ENCODE measurements around the gene DNAH1.

DNAH1 gene

DNA sequence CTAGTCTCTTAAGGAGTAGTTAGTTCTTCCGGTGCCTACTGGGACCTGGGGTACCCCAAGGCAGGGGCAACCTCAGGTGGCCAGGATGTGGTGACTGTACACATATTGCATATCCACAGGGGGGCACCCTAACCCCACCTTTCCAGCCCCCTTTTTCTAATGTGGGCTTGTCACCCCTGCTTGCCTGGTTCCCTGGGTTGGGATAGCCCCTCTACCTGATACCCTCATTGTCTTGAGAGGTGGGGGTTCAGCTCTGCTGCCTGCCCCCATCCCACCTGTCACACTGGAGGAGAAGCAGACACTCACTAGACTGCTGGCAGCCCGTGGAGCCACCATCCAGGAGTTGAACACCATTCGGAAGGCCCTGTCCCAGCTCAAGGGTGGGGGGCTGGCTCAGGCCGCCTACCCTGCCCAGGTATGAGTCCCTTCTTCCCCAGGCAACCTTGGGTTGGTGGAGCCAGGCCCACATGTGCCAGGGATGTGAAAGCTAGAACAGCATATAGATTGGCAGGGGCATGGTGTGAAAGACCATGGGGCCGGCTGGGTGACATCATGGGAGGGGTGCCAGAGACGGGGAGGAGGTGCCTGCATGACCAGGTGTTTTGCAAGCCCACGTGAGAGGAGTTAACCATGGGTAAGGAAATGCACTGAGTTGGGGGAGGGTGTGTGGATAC, 24.5 kb upstream of the DNAH1 start:
- FAIRE-seq, result no peak

DNA sequence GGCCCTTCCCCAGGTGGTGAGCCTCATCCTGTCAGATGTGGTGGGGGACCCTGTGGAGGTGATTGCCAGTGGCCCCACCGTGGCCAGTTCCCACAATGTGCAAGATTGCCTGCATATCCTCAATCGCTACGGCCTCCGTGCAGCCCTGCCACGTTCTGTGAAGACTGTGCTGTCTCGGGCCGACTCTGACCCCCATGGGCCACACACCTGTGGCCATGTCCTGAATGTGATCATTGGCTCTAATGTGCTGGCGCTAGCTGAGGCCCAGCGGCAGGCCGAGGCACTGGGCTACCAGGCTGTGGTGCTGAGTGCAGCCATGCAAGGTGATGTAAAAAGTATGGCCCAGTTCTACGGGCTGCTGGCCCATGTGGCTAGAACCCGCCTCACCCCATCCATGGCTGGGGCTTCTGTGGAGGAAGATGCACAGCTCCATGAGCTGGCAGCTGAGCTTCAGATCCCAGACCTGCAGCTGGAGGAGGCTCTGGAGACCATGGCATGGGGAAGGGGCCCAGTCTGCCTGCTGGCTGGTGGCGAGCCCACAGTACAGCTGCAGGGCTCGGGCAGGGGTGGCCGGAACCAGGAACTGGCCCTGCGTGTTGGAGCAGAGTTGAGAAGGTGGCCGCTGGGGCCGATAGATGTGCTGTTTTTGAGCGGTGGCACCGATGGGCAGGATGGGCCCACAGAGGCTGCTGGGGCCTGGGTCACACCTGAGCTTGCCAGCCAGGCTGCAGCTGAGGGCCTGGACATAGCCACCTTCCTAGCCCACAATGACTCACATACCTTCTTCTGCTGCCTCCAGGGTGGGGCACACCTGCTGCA, 23.7 kb upstream of the DNAH1 start:
- FAIRE-seq, result no peak

DNA sequence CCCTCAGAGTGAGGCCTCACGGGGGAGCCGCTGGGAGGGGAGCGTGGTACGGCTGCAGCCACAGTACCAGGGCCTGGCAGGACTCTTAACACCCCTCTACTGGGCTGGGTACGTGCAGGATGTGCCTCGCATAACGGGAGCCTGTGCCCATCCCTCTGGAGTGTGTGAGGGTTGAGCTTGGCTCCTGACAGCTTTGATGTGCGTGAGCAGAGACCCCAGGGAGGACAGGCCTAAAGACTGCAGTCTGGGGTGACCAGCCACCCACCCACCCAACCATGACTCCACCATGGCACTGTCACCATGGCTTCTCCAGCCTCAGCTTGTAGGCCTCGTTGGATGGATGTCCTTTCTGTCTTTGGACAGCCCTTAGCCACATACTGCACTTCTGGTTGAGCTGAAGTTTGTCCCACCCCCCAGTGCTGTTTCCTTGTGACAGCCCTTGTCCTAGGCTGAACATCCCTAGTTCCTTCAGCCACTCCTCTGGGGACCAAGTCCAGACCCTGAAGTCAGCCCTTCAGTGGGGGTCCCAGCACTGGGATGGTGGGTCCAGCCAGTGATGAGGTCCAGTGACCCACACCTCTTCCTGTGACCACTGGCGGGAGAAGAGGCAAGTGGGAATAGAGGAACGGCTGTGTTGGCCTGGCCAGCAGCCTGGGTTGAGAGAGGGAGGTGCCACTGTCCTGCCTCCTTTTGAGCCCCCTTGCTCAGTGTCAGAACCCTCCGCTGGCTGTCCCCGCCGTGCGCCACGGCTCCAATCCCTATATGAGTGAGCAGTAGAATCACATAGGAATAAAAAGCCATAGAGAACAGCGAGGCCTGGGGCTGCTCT, 22.4 kb upstream of the DNAH1 start:
- no peak for FAIRE-seq

DNA sequence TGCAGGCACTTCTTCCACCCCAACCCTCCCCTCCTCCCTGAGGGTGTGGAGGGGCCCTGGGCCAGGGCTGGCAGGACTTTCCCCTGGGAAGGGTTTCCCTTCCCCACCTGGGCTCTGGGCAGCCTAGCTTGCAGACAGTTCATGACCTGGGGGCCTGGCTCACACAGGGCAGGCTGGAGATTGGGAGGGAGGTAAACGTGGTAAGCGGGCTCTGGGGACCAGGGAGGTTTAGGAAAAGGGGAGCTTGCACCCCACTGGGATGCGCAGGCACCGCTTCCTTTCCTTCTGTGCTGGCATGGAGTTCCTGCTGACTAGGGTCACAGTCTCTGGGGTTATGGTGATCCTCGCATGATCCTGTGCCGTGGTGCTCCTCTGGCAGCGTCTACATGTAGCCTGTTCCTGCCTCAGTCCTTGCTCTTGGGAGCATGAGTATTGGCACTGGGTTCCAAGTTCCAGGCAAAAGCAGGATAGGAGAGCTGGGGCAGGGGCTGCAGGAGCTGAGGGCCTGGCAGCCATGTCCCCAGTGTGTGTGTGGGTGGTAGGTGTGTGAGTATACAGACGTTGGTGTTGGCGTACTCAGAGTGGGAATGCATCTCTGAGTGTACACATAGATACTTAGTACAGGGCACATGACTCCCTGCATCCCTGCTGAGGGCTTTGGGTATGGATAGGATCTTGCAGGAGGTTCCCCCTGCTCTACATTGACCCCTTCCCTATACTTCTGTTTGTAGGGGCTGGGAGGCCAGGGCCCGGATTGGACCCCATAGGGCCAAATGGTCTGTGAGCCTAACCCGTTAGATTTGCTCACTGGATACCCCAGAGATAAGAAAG, 21.6 kb upstream of the DNAH1 start:
- no peak for FAIRE-seq

DNA sequence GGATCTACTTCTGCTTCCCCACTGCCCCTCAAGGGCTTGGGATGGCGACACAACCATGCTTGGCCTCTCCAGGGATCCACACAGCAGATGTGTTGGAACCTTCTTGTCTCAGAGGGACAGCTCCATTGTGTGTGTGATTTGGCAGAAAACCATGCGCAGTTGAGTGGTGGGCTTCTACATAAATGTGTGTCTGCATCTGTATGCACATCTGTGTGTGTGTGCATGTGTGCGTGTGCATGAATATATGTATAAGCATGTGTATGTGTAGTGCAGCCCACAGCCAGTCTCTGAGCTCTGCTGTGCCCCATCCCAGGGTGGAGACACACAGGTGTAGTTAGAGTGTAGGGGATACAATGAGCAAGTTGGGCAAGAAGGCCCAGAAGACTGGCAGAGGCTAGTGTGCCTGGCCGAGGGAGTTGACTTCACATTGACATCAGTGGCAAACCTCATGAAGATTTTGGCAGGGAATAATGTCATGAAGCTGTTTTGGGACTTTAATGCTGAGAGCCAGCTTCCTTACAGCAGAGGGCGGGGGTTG, 20.4 kb upstream of the DNAH1 start:
- no peak for FAIRE-seq

DNA sequence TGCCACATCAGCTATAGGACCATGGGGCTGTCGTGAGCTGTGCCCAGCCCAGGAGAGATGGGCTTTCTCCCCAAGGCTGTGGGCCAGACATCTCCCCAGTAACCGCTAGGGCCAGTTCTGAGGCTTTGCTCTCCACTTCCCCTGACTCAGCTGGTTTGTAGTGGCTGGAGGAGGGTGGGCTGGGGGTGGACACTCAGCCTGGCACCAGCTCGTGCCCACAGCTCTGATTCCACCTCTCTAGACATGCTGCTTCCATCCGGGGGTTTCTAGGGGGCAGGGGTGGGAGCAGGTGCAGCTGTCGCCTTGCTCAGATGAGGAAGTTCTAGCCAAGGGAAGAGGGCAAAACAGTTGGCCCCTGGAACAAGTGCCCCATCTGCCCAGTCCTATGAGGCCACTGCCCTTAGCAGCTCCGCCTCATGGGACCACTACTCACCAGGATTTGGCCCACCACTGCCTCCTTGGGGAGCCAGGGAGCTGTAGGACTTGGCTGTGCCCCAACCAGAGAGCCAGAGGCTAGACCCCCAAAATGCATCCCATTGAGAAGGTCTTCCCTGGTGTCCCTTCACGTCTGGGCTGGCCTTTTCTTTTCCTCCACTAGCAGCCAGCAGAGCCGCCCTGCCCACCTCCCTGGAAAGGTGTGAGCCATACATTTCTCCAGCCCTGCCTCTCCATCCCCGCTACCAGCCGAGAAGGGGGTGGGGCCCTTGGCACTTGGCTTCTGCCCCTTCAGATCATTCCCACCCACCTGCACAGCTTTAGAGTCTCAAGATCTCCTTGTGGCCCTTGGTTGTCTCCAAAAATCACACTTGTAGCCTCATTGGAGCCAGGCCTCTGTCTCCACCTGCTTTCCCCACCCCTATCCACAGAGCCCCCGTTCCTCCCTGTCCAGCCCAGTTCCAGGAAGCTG, 18.6 kb upstream of the DNAH1 start:
- FAIRE-seq, result no peak

DNA sequence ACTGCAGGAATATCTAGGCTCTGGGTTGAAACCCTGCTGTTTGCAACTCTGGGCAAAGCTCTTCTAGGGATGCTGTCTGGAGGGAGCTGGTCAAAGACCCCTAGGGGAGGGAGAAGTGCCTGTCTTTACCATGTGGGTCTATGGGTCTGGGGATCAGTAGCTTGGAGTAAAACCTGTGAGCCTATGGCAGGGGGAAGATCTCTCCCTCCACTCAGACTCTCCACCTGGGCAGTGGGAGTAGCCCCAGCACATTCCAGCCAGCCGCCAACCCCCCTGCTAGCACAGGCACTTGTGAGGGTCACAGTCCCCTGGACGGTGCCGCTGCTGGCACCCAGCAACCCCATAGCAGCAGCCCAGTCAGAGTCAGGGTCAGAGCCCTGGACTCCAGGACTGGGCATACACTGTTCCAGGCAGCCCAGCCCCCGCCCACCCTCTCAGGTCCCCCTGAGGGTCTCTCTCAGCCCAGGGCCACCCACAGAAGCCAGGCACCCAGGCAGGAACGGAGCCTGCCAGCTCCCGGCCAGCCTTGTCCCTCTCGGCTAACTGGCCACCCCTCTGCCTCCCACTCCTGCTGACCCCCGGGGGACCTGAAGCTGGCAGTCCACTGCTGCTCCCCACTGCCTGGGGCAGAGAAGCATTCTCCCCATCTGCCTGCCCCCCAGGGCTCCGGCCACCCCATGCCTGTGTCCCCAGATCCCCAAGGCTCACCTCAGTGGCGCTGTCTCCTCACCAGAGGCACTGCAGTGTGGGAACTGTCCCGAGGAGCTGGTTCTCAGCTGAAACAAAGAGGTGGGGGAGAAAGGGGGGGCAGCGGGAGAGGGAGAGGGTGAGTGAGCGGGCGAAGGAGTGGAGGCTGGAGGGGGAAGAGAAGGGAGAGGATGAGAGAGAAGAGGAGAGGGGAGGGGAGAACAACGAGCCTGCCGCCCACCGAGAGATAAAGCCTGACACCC, 17.7 kb upstream of the DNAH1 start:
- FAIRE-seq, result no peak

DNA sequence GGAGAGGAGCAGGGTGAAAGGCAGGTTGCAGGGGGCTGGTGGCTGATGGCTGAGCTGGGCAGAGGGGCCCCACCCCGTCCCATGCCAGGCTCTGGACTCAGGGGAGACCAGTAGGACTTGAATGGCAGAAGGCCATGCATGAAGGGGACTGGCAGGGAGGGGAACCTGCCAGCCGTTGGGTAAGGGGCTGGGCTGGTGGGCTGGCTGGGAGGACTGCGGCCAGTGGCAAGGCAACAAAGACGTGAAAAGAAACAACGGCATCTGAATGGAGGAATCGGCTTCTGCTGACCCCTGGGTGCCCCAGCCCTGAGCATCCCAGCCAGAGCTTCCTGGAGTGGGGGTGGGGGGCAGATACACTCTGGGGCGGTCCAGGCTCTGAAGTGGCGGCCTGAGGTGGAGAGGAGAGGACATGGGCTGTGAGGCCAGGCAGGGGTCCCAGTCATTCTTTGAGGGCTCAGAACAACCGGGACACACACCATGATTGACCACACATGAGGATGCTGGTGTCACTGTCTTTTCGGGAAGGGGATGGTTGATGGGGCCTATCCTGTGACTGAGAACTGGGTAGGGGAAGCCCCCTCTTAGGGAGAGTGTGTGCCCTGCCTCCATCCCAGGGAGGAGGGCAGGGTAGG, 16.8 kb upstream of the DNAH1 start:
- FAIRE-seq, result no peak

DNA sequence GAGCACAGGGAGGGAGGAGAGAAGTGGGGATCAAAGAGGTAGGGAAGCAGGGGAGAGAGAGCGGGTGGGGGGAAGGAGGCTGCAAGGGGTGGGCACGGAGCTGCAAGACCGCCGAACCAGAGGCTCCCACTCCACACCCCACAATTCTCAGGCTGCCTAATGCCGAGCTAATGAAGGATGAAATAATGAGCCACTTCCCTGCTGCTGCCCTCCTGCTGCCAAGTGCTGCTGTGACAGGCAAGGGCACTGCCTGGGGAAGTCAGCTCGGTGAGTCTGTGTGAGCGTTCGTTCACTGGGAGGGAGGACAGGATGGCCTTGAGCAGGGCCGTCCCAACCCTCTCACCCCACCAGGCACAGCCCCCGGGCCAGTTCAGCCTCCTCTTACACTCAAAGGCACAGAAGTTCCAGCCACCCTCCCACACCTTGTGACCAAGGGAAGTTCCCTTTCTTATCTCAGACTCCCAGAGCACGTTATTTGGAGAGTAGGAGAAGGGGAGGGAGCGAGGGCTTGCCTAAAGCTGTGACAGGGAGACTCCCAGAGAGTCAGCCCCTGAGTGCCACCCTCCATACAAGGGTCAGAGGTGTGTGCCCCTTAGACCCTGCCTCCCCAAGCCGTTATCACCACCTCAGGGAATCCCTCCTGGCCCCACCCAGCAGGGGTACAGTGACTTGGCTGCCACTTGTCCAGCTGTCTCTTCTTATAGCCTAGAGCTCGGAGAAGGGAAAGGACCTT, 16.1 kb upstream of the DNAH1 start:
- FAIRE-seq, result no peak

DNA sequence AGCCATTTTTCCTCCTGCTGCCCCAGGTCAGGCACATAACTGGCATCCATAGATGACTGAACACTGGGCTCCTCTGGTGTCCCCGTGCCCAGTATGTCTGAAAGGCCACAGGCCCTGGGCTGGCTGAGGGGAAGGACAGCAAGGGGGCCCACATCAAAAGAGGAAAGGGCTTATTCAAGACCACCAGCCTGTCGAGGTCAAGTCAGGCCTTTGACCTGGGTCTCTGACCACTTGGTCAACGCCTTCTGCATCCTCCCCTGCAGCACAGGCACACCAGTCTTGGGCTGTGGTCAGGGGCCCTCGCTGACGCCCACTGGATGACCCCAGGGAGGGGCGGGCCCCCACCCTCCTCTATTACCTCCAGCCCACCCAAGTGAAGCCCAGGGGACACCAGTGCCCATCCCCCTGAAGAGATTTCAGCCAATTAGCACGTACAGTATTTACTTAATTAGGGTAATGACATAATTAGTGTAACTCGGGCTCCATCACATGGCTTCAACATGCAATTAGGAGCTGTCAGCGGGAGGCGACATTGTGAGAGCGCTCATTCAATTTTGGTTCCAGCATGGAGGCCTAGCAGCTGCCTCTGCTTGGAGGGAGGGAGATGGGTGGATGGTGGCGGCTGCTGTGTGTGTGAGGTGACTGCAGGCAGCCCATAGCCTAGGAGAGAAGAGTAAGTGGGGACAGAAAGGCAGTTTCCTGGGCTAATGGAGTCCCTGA, 13.5 kb upstream of the DNAH1 start:
- FAIRE-seq, result no peak

DNA sequence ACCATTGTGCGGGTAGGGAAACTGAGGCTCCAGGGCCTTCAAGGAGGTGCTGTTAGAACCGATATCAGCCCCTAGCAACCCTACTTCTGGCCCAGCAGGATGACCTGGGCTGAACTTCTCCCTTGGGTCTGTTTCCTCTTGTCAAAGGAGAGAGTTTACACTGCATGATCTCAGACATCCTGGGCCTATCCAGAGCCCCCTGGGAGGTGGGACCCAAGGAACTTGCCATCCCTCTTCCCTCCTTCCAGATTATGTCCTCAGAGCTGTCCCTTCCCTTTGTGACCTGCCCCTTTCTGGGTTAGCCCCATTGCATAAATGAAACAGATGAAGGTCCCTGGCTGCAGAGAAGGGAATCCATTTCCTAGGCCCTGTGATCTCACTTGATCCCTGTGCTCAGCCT, 12.3 kb upstream of the DNAH1 start:
- no peak for FAIRE-seq

DNA sequence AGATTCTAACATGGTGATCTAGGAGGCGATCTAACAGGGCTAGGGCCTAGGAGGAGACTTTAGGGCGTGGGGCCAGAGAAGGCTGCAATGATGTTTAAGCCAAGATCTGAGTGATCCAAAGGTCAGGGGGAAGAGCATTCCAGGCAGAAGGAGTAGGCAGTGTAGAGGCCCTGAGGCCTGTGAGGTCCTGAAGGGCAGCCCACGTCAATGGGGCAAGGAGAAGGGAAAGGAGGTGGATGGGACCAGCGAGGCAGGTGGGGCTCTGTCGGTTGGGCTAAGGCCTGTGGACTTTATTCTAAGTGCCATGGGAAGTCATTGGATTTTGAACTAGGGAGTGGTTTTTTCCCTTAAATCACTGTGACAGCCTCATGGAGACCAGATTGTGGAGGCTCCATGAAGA, 10.2 kb upstream of the DNAH1 start:
- no peak for FAIRE-seq

DNA sequence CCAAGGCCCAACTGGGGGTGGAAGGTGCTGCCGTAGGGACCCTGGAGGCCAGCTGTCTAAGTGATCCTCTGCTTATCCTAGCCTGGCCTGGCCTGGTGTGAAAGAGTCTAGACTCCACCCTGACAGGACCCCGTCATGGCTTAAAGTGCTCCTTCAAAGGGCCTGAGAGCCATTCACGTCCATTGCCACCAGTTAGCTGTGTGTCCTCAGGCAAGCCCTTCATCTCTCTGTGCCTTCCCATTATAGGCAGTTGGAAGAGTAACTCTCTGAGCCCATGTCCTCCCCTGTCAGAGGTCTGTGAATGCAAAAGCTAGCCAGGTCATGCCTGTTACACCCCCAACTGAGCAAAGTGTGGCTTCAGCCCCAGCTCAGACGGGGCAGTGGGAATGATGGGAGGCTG, 9.1 kb upstream of the DNAH1 start:
- no peak for FAIRE-seq

DNA sequence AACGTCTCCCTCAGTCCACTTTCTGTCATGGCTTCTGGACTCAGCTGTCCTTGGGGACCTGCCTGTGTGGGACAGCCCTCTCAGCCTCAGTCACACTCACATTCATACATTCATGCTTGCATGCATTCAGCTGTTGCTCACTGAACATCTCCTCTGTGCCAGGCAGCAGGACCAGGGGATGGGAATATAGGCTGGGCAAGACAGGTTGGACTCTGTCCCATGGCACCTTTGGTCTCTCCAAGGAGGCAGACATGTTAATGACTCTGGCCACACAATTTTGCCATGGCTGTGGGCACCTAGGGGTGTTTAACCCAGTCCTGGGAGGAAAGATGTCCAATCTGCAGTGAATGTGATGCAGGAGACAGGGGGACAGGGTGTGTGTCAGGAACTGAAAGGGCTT, 7.8 kb upstream of the DNAH1 start:
- no peak for FAIRE-seq

DNA sequence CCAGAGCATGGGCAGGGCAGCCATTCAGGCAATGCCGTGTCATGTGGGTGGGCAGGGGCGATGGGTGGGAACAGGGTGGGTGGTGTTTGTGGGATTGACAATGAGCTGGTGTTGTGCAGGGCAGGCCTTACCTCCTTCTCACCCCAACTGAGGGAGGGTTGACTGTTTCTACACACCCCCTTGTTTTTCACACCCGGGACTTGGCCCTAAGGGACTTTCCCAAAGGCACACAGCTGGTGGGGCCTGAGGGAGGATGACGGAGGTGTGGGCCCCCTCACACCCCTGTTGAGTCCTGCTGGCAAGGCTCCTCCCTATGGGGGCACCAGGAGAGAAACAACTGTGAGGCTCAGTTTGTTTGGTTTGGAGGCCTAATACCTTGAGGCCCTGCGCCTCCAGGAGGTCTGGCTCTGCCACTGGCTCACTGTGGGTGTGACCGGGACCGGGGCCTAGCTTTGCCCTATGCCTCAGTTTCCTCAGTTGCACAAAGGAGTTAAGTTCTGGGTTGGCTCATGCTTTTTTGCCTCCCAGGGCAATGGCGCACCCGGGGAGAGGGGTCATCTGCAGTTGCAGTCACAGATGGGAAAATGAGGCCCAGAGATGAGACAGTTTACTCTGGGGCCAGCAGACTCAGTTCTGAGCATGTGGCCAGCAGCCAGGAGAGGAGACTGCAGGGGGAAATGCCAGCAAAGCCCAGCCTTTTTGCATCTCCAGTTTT, 5.1 kb upstream of the DNAH1 start:
- no peak for FAIRE-seq

DNA sequence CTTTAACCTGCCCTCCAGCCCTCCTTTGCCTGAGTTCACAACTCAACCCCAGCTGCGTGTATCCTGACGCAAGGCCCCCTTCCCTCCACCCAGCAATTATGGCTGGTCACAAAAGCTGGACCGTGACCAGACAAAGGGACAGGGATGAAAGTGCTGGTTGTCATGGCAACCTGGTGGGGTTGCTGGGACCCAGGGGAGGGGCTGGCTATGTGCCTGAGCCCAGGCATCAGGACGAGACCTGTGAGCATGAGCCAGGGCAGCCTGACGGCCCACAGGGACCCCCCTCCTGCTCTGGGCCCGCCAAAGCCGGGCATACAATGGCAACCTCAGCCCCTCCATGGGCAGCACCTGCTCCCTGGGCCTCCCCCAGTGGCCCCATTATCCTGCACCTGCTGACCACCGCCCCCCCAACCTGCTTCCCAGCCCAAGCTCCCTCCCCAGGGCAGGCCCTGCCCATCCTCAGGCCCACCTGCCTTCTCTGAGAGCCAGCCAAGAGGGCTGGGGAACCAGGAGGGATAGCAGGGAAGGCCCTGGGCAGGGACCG, 4.5 kb upstream of the DNAH1 start:
- FAIRE-seq, result no peak

DNA sequence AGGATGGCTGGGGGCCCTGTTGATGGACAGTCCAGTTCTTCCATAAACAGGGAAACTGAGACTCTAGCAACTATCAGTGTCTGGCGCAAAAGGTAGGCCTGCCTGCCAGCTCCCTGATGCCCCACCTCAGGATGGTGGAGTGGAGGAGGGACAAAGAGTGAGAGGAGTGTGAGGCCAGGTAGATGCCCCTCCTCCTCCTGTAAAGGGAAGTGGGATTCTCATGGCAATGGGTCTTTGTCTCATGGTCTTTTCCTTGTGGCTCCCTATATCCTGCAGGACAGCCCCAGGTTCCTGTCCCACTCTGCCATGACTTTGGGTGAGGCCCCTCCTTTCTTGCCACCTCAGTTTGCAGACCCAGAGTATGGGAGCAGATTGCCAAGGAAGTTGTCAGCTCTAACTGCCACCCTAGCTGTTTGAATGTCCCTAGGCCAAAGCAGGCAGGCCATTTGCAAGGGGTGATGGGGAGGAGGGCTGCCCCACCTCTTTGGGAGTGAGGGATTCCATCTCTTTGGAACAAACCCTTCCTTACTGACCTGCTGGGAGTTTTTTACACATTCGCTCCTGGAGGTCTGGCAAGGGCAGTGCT, 2.8 kb upstream of the DNAH1 start:
- FAIRE-seq, result no peak
